Endothelial cell of umbilical vein (primary cell): Measurements from ENCODE around the gene OR8J3.

Source experiments
- CTCF ChIP-seq, 2 donors: IDR thresholded peaks; 1 replicate in 1 of 2; 2 replicates in 1 of 2; pipeline ENCODE4 v1.5.1; 2011; ENCODE audit warnings: low read length in 2 of 2, mild to moderate bottlenecking in 2 of 2, moderate library complexity in 2 of 2, control low read depth in 1 of 2, inconsistent platforms in 1 of 2, low read depth in 1 of 2; ENCODE audit not compliant: insufficient read depth in 1 of 2; ENCODE audit errors: extremely low read depth in 1 of 2
- EZH2 ChIP-seq: IDR thresholded peaks from 2 replicates; pipeline ENCODE4 v1.6.1; 2012; ENCODE audit warnings: borderline replicate concordance, low read depth, mild to moderate bottlenecking, moderate library complexity, low read length, inconsistent platforms; ENCODE audit not compliant: severe bottlenecking
- FOS ChIP-seq: IDR thresholded peaks from 2 replicates; pipeline ENCODE4 v1.6.1; 2011; ENCODE audit warnings: mild to moderate bottlenecking, low read length, moderate library complexity, borderline replicate concordance; ENCODE audit not compliant: insufficient read depth
- GATA2 ChIP-seq: IDR thresholded peaks from 2 replicates; pipeline ENCODE4 v1.7.0; 2011; ENCODE audit warnings: low read depth, mild to moderate bottlenecking, moderate library complexity, mixed read lengths, low read length; ENCODE audit not compliant: insufficient read length, insufficient read depth
- JUN ChIP-seq: IDR thresholded peaks from 2 replicates; pipeline ENCODE4 v1.6.1; 2011; ENCODE audit warnings: borderline replicate concordance, low read depth; ENCODE audit not compliant: insufficient read length, insufficient read depth
- MYC ChIP-seq: IDR thresholded peaks from one replicate; pipeline ENCODE4 v1.6.1; 2011; ENCODE audit warnings: mild to moderate bottlenecking, low read depth, low read length
- POLR2A ChIP-seq: IDR thresholded peaks from 2 replicates; pipeline ENCODE4 v1.6.1; 2012; ENCODE audit warnings: low read depth, mild to moderate bottlenecking, control low read depth, low read length
- POLR2AphosphoS5 ChIP-seq: IDR thresholded peaks from 2 replicates; pipeline ENCODE4 v1.6.1; 2012; ENCODE audit warnings: low read depth, mild to moderate bottlenecking, control low read depth, low read length, moderate library complexity; ENCODE audit not compliant: insufficient read depth
- TF ChIP-seq, protein P1 (sequence below): IDR thresholded peaks from 2 replicates; pipeline ENCODE4 v1.6.1; 2011; ENCODE audit not compliant: insufficient read depth, insufficient read length

GRCh38 chr11:56176318-56176717 lies 36.3 kb upstream of the OR8J3 start, which contains the start of gene OR5J2:
- TF ChIP-seq, protein P1, sequence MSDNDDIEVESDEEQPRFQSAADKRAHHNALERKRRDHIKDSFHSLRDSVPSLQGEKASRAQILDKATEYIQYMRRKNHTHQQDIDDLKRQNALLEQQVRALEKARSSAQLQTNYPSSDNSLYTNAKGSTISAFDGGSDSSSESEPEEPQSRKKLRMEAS: no peak
- TF ChIP-seq CTCF (IDR thresholded peaks at IDR 0.05; ENCODE audit: extremely low read depth in 1 of 2, insufficient read depth in 1 of 2, low read depth in 1 of 2, low read length in 2 of 2): no peak
- TF ChIP-seq POLR2A: no peak
- no peak for TF ChIP-seq EZH2
- TF ChIP-seq POLR2AphosphoS5: no peak
- TF ChIP-seq GATA2: no peak
- TF ChIP-seq MYC: no peak
- no peak for TF ChIP-seq JUN
- TF ChIP-seq FOS: no peak
